ENCODE results near the gene NEDD4L.

The NEDD4L gene

DNA sequence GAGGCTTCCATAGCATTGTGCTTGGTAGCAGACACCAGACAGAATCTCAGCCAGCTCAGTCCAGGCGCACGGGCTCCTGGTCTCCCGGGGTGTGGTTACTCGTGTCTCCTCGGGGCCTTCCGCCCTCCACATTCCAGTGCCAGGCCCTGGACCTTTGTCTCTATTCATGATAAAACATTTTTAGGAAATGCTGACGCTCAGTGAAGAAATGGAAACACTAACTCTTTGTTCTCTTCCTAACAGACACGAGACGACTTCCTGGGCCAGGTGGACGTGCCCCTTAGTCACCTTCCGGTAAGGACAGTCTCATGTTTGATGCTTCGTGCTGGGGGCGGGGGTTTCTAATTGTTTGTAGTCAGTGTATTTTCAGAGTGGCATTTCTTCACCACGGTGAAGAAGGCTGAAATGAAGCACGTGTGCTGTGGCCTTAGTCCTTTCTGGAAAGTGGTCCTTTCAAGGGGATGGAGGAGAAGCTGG is 271.8 kb downstream of the NEDD4L start:
- TF ChIP-seq, protein P1, sequence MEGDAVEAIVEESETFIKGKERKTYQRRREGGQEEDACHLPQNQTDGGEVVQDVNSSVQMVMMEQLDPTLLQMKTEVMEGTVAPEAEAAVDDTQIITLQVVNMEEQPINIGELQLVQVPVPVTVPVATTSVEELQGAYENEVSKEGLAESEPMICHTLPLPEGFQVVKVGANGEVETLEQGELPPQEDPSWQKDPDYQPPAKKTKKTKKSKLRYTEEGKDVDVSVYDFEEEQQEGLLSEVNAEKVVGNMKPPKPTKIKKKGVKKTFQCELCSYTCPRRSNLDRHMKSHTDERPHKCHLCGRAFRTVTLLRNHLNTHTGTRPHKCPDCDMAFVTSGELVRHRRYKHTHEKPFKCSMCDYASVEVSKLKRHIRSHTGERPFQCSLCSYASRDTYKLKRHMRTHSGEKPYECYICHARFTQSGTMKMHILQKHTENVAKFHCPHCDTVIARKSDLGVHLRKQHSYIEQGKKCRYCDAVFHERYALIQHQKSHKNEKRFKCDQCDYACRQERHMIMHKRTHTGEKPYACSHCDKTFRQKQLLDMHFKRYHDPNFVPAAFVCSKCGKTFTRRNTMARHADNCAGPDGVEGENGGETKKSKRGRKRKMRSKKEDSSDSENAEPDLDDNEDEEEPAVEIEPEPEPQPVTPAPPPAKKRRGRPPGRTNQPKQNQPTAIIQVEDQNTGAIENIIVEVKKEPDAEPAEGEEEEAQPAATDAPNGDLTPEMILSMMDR (IDR thresholded peaks at IDR 0.05; ENCODE audit: control extremely low read depth, extremely low read depth, low read depth, missing control alignments): no peak
- ChIA-PET CTCF (interaction anchor here (0.9 to 2.7 kb wide), 4 partner anchors 8 to 24 kb away, joined by 3 to 9 read pairs (median 4); no protein-coding TSS in a partner anchor), POLR2A (no interaction called here)
- no peak for DNase-seq (ENCODE audit: extremely low spot score)

DNA sequence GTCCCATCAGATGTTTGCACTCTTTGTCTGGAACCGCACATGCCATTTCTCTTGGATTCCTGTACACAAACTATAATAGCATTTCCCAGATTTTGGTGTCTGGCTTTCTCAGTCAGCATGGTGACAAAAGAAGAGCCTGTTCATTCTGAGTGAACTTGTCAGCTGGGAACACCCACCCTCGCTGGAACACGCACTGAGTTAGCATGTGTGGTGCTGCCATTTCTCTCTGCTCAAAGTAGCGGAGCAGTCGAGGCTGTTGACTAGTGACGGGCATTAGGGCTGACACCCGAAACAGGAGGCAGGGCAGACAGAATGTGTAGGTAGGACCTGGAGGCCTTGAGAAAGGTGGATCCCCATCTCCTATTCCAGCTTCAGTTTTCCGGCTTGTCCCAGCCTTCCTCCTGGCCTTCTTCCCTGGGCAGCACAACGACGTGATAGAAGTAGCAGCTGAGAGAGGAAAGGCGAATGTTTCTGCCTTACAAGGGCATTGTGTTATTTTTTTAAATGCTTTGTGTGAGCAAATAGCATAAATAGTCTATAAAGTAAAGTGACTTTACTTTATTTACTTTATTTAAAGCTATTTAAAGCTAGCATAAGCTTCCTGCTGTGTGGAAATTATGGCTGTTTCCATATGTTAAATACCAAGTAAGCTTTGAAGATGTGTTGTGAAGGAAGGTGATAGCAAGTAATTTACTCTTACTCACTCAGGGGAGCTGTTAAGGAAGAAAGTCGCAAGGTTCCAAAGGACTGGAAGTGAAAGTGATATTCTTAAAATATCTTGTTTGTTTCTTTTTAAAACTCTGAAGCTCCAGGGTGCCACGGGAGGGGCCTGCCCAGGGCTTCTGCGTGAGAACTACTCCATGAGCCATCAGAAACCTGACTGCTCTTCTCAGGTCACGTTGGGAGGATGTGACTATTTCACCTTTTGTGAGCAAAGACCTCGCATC is 272.6 kb downstream of the NEDD4L start:
- ChIA-PET POLR2A (interaction anchor here (0.6 kb wide), 1 partner anchor 1650 kb away, joined by 7 read pairs; no protein-coding TSS in a partner anchor), CTCF (interaction anchor here (0.9 to 2.7 kb wide), 8 partner anchors 9 to 447 kb away, joined by 3 to 9 read pairs (median 5); no protein-coding TSS in a partner anchor)
- DNase-seq (ENCODE audit: extremely low spot score): peak; percentile 22
- TF ChIP-seq, protein P1 (IDR thresholded peaks at IDR 0.05; ENCODE audit: control extremely low read depth, extremely low read depth, low read depth, missing control alignments): no peak

DNA sequence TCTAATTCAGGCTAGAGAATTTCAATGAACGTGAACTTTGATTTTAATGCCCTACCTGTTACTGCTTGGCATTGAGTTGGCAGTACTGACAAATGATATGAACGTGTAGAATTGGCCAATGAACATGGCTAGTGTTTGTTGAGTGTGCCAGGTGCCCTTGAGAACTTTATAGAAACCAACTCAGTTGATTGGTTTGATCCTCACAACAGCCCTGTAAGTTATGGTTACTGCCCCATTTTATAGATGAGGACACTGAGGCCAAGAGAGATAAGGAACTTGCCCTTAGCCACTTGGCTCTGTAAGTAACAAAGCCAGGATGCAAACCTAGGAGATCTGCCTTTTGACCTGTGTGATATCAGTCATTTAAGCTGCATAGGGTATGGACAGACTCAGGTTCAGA is 275.7 kb downstream of the NEDD4L start:
- TF ChIP-seq, protein P1 (IDR thresholded peaks at IDR 0.05; ENCODE audit: control extremely low read depth, extremely low read depth, low read depth, missing control alignments): no peak
- CTCF ChIA-PET: no interaction called here
- DNase-seq (ENCODE audit: extremely low spot score): no peak
- POLR2A ChIA-PET: no interaction called here

DNA sequence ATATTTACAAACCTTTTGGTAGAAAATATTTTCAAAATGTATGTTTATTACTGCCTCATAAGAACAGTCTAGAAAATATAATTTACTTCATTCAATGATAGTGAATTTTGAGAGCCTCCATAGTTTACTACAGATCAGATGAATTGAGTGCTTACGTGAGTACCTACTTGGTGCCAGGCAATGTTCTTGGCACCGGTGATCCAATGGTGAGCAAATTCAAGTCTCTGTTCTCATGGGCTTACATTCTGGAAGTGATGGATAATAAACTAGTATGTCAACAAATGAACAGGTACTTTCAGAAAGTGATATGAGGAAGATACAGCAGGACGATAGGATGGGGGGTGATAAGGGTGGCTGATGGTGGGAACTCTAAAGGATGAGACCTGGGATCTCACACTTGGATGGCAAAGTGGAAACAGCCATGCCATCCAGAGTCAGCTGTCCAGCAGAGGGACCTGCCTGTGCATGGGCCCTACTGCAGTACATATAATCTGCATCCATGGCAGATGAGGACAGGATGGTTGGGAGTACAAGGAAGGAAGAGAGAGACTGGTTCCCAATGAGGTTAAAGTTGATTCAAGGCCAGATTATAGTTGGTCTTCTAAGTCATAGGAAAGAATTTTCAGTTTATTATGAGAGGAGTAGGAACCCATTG is 277.0 kb downstream of the NEDD4L start:
- no peak for DNase-seq (ENCODE audit: extremely low spot score)
- ChIA-PET CTCF (interaction anchor here (0.9 to 1.8 kb wide), 3 partner anchors 14 to 21 kb away, joined by 3 to 6 read pairs (median 6); no protein-coding TSS in a partner anchor), POLR2A (no interaction called here)
- TF ChIP-seq, protein P1 (IDR thresholded peaks at IDR 0.05; ENCODE audit: control extremely low read depth, extremely low read depth, low read depth, missing control alignments): no peak

DNA sequence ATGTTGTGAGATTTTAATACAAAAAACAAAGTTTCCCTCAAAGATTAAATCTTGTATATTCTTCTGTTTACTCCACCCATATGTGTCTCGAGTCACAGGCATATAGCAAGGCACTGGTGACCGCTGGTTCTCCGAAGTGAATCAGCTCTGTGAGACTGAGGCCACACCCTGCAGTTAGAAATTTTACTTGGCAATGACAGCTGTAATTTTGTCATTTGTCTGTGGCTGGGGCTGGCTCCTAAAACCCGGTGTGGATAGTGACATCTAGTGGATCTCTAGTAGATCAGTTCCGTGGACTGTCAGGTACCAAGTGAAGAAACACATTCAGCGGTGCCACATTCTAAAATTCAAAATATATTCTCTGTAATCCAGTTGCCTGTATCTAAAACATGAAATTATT is 278.0 kb downstream of the NEDD4L start:
- CTCF ChIA-PET: interaction anchor here (0.6 to 1.8 kb wide), 7 partner anchors 15 to 185 kb away, joined by 3 to 6 read pairs (median 3); no protein-coding TSS in a partner anchor
- peak; percentile 73 for DNase-seq (ENCODE audit: extremely low spot score)
- TF ChIP-seq, protein P1 (IDR thresholded peaks at IDR 0.05; ENCODE audit: control extremely low read depth, extremely low read depth, low read depth, missing control alignments): peak; percentile 61
- POLR2A ChIA-PET: no interaction called here

DNA sequence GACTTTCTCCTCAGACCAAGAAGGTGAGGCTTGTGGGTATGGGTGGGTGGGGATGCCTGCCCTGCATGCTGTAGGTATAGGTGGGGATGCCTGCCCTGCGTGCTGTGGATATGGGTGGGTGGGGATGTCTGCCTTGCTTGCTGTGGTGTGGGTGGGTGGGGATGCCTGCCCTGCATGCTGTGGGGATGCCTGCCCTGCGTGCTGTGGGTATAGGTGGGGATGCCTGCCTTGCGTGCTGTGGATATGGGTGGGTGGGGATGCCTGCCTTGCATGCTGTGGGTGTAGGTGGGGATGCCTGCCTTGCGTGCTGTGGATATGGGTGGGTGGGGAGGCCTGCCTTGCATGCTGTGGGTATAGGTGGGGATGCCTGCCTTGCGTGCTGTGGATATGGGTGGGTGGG is 278.4 kb downstream of the NEDD4L start:
- POLR2A ChIA-PET: no interaction called here

More for the DNA sequence above, 278.4 kb downstream of the NEDD4L start:
- CTCF ChIA-PET: interaction anchor here (1.0 to 1.8 kb wide), 3 partner anchors 19 to 129 kb away, joined by 3 to 6 read pairs (median 6); no protein-coding TSS in a partner anchor
- TF ChIP-seq, protein P1 (IDR thresholded peaks at IDR 0.05; ENCODE audit: control extremely low read depth, extremely low read depth, low read depth, missing control alignments): no peak
- no peak for DNase-seq (ENCODE audit: extremely low spot score)
